Gastroesophageal sphincter (tissue), 3 donors: Measurements from ENCODE around the gene CTSE.

Experiments used
- EP300 ChIP-seq: sonication (generic); formaldehyde crosslinking; IDR thresholded peaks from one replicate; pipeline ENCODE4 v1.6.1; 2017; ENCODE audit warnings: antibody characterized with exemption, mild to moderate bottlenecking
- POLR2A ChIP-seq, 2 donors: fragments of 450-650 bp; IDR thresholded peaks; one replicate each; pipeline ENCODE4 v1.6.1; 2017; ENCODE audit warnings: antibody characterized with exemption in 2 of 2, mild to moderate bottlenecking in 2 of 2, moderate library complexity in 1 of 2
- POLR2AphosphoS5 ChIP-seq: sonication (generic); formaldehyde crosslinking; IDR thresholded peaks from one replicate; pipeline ENCODE4 v1.6.1; 2017; ENCODE audit warnings: antibody characterized with exemption
- TF ChIP-seq, protein P1 (sequence below), 4 experiments: fragments of 200-600 bp in 2 of 4; fragments of 450-650 bp in 2 of 4; sonication (generic) in 1 of 4; IDR thresholded peaks; one replicate each; pipeline ENCODE4 v1.5.1; 2017 to 2019; ENCODE audit warnings: antibody characterized with exemption in 4 of 4, mild to moderate bottlenecking in 2 of 4, moderate library complexity in 2 of 4

DNA sequence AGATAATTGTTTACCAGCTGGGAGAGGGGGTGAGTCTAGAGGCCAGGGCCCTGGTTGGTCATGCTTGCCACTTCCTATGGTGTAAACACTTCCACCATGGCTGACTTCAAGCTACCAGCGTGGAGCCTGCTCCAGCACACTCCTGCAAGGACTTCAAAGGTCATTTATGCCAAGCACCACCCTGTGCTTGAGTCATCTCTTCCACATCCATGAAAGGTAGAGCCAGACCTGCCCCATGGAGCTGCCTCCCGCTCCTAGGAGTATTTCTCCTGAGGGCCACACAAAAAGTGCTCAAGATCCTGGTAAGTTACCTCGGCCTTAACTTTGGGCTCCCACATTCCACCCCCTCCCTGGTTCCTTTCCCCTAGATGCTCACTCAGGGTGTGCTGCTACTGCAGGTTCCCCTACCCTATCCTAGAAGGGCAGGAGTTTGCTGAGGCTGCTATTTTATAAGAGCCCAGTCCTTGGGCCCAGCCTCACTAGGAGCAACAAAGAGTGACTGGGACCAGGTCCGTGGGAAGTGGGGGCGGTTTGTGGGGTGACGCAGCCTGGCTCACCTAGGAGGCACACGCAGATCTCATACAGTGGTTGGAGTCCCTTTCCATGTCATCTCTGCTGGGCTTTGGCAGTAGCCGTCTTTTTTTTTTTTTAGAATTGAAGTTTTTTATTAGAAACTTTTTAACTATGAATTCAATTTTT is 22.9 kb downstream of the CTSE start:
- TF ChIP-seq POLR2A (IDR thresholded peaks at IDR 0.05) (no peak), POLR2AphosphoS5 (no peak), EP300 (no peak)
- TF ChIP-seq, protein P1, sequence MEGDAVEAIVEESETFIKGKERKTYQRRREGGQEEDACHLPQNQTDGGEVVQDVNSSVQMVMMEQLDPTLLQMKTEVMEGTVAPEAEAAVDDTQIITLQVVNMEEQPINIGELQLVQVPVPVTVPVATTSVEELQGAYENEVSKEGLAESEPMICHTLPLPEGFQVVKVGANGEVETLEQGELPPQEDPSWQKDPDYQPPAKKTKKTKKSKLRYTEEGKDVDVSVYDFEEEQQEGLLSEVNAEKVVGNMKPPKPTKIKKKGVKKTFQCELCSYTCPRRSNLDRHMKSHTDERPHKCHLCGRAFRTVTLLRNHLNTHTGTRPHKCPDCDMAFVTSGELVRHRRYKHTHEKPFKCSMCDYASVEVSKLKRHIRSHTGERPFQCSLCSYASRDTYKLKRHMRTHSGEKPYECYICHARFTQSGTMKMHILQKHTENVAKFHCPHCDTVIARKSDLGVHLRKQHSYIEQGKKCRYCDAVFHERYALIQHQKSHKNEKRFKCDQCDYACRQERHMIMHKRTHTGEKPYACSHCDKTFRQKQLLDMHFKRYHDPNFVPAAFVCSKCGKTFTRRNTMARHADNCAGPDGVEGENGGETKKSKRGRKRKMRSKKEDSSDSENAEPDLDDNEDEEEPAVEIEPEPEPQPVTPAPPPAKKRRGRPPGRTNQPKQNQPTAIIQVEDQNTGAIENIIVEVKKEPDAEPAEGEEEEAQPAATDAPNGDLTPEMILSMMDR (IDR thresholded peaks at IDR 0.05): no peak
